Measurements from ENCODE around the gene TMEM201.

DNA sequence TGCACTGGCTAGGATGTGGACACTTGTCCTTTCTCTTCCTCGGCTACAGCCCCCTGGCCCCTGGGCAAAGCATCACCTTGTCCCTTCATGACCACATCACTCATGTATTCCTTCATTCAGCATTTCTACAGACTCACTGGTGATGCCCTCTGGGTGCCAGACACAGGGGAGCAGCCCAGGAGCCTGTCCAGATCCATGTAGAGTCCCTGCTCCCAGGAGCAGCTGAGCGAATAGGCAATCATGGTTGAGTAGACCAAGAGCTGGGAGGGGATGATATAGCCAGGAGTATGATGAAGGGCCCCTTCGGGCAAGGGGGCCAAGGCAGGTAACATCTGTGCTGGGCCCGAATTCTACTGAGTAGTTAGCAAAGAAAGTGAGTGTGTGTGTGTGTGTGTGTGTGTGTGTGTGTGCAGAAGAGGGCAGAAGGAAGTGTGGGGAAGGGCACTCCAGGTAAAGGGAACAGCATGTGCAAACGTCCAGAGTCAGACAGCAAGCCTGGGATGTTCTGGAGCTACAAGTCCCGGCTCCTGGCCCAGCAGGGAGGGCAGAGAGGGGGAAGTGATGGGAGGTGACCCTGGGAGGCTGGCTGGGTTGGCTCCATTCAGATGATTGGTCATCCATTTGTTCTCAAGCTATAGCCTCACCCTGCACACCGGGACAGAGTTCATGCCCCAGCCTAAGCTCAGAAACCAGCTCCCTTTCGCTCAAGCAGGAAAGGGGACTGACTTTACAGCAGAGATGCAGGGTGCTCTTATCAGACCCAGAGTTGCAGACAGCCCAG is 41.8 kb downstream of the TMEM201 start:
- TF ChIP-seq CTCF (IDR thresholded peaks at IDR 0.05) (no peak), ZFX (IDR thresholded peaks at IDR 0.05; ENCODE audit: borderline replicate concordance) (no peak)

Measured in 22Rv1 (cell line).